Renal cortex interstitium (tissue), 15 donors: ENCODE data around the gene TFB2M. TPM values are rescaled to one million over a fixed set of nuclear protein-coding genes. Genes with fewer than 3 reads are reported as not detected.
"Not testable (repeated sequence)": the region's sequence is repeated elsewhere in the genome, so short reads cannot be mapped to it uniquely, and the experiment has no call there.

Experiments used
- DNase-seq, 11 donors: peaks; one replicate each; pipeline ENCODE4 v3.0.0-alpha.2; 2013; ENCODE audit warnings: low read depth in 9 of 11, low spot score in 4 of 11; ENCODE audit errors: extremely low read depth in 1 of 11
- long read RNA-seq, 16 experiments: transcript quantifications; one replicate each; lab custom pipeline, GENCODE V29; 2026
- polyA plus RNA-seq, 3 donors: library from polyadenylated mRNA; unstranded; fragments of 120-200 nt; gene quantifications; one replicate each; pipeline ENCODE4 v1.2.1, GENCODE V29; 2013; ENCODE audit not compliant: insufficient read length in 3 of 3

TFB2M gene
- polyA plus RNA-seq = 10 to 100 TPM; 16.9 to 23.6 (median 19.0) TPM
- long read RNA-seq, donor 1, partial matches to known transcripts = 0 of 4 reads
- long read RNA-seq, donor 1, other reads (novel, unspliced or antisense) = 0 of 4 reads
- long read RNA-seq, donor 2, transcript TFB2M-201 (8 exons, 1,848 nt) = major isoform, 5 of 5 reads
- long read RNA-seq, donor 2, partial matches to known transcripts = 0 of 5 reads
- long read RNA-seq, donor 2, other reads (novel, unspliced or antisense) = 0 of 5 reads
- long read RNA-seq, donor 3, transcript TFB2M-201 (8 exons, 1,848 nt) = major isoform, 13 of 13 reads
- long read RNA-seq, donor 3, partial matches to known transcripts = 0 of 13 reads
- long read RNA-seq, donor 3, other reads (novel, unspliced or antisense) = 0 of 13 reads
- long read RNA-seq, donor 4, transcript TFB2M-201 (8 exons, 1,848 nt) = major isoform, 5 of 5 reads
- long read RNA-seq, donor 4, partial matches to known transcripts = 0 of 5 reads
- long read RNA-seq, donor 4, other reads (novel, unspliced or antisense) = 0 of 5 reads
- long read RNA-seq, donor 5 = 0 reads
- long read RNA-seq, donor 6, transcript TFB2M-201 (8 exons, 1,848 nt) = major isoform, 7 of 7 reads
- long read RNA-seq, donor 6, partial matches to known transcripts = 0 of 7 reads
- long read RNA-seq, donor 6, other reads (novel, unspliced or antisense) = 0 of 7 reads
- long read RNA-seq, donor 7, transcript TFB2M-201 (8 exons, 1,848 nt) = major isoform, 8 of 8 reads
- long read RNA-seq, donor 7, partial matches to known transcripts = 0 of 8 reads
- long read RNA-seq, donor 7, other reads (novel, unspliced or antisense) = 0 of 8 reads
- long read RNA-seq, donor 8, transcript TFB2M-201 (8 exons, 1,848 nt) = major isoform, 16 of 22 reads
- long read RNA-seq, donor 8, partial matches to known transcripts = 6 of 22 reads
- long read RNA-seq, donor 8, other reads (novel, unspliced or antisense) = 0 of 22 reads
- long read RNA-seq, donor 9, transcript TFB2M-201 (8 exons, 1,848 nt) = major isoform, 7 of 7 reads
- long read RNA-seq, donor 9, partial matches to known transcripts = 0 of 7 reads
- long read RNA-seq, donor 9, other reads (novel, unspliced or antisense) = 0 of 7 reads
- long read RNA-seq, donor 10, transcript TFB2M-201 (8 exons, 1,848 nt) = major isoform, 5 of 5 reads
- long read RNA-seq, donor 10, partial matches to known transcripts = 0 of 5 reads
- long read RNA-seq, donor 10, other reads (novel, unspliced or antisense) = 0 of 5 reads
- long read RNA-seq, donor 11, transcript TFB2M-201 (8 exons, 1,848 nt) = major isoform, 8 of 8 reads
- long read RNA-seq, donor 11, partial matches to known transcripts = 0 of 8 reads
- long read RNA-seq, donor 11, other reads (novel, unspliced or antisense) = 0 of 8 reads
- long read RNA-seq, donor 12, partial matches to known transcripts = 0 of 3 reads
- long read RNA-seq, donor 12, other reads (novel, unspliced or antisense) = 0 of 3 reads
- long read RNA-seq, donor 13, transcript TFB2M-201 (8 exons, 1,848 nt) = major isoform, 13 of 13 reads
- long read RNA-seq, donor 13, partial matches to known transcripts = 0 of 13 reads
- long read RNA-seq, donor 13, other reads (novel, unspliced or antisense) = 0 of 13 reads
- long read RNA-seq, donor 14, transcript TFB2M-201 (8 exons, 1,848 nt) = major isoform, 6 of 6 reads
- long read RNA-seq, donor 14, partial matches to known transcripts = 0 of 6 reads
- long read RNA-seq, donor 14, other reads (novel, unspliced or antisense) = 0 of 6 reads
- long read RNA-seq, donor 15, partial matches to known transcripts = 0 of 1 reads
- long read RNA-seq, donor 15, other reads (novel, unspliced or antisense) = 0 of 1 reads
- long read RNA-seq, donor 16, transcript TFB2M-201 (8 exons, 1,848 nt) = major isoform, 15 of 21 reads
- long read RNA-seq, donor 16, partial matches to known transcripts = 6 of 21 reads
- long read RNA-seq, donor 16, other reads (novel, unspliced or antisense) = 0 of 21 reads

- DNase-seq = peak; percentile 92 to 99 (median 96)
Observed at GRCh38 chr1:246566128-246566812, at the start of gene TFB2M, which contains the start of gene CNST. TFB2M (minus strand) TSS chr1:246566261; CDS start chr1:246566138, 123 bp downstream. CNST (plus strand) TSS chr1:246566456; CDS start chr1:246591563, 25,107 bp downstream.

GRCh38 chr1:246613096-246613758 is 47.2 kb upstream of the TFB2M start:
- DNase-seq = no peak

GRCh38 chr1:246609632-246610031 is 43.6 kb upstream of the TFB2M start:
- no peak for DNase-seq

GRCh38 chr1:246608616-246609376 is 42.7 kb upstream of the TFB2M start:
- peak in 9 of 11 donors; percentile 3 to 56 (median 24) for DNase-seq

GRCh38 chr1:246607462-246607861 is 41.4 kb upstream of the TFB2M start:
- DNase-seq = no peak

GRCh38 chr1:246605231-246605630 is 39.2 kb upstream of the TFB2M start:
- not testable (repeated sequence) for DNase-seq

- no peak for DNase-seq
Observed at GRCh38 chr1:246602194-246602593, 36.1 kb upstream of the TFB2M start.

GRCh38 chr1:246600579-246600978 is 34.5 kb upstream of the TFB2M start:
- no peak for DNase-seq

- DNase-seq = no peak
Observed at GRCh38 chr1:246599315-246599714, 33.3 kb upstream of the TFB2M start.

- DNase-seq = no peak
Observed at GRCh38 chr1:246597971-246598370, 31.9 kb upstream of the TFB2M start.

GRCh38 chr1:246597340-246597739 is 31.3 kb upstream of the TFB2M start:
- DNase-seq = peak in 4 of 11 donors; percentile 12 to 21 (median 18)

GRCh38 chr1:246595146-246595545 is 29.1 kb upstream of the TFB2M start:
- no peak for DNase-seq

GRCh38 chr1:246592695-246593094 is 26.6 kb upstream of the TFB2M start:
- no peak for DNase-seq

GRCh38 chr1:246591958-246592357 is 25.9 kb upstream of the TFB2M start:
- DNase-seq = no peak

- DNase-seq = no peak
Observed at GRCh38 chr1:246591504-246591903, 25.4 kb upstream of the TFB2M start.

- no peak for DNase-seq
Observed at GRCh38 chr1:246591047-246591446, 25.0 kb upstream of the TFB2M start.
